ENCODE data around the gene HS3ST4. TPM values are rescaled to one million over a fixed set of nuclear protein-coding genes. Genes with fewer than 3 reads are reported as not detected.

HS3ST4 gene
- total RNA-seq, 1 donor from 2014 or later: 1.1 TPM

DNA sequence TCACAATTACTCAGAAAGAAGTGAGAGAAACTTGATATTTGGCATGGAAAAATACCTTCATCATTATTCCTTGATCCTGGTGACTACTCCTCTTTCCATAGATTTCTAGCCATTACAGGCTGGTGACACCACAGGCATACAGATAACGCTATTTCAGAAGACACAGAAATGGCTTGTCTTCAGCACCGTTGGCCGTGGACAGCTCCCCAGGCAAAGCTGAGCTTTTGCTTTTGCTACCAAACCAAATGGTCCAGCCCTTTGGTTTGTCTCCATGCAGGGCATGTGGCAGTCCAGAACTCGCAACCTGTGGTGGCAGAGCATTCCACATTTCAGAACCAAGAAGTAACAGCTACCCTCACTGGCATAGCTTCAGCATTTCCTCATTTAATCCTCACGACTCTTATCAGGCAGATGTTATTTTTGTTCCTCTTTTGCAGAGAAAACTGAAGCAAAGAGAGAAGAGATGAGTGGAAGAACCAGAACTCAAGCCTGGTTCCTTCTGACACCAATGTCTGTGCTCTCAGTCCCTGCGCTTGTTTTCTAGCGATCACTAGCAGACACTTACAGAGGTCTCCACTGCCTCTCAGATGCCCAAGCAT is 55.5 kb downstream of the HS3ST4 start:
- Mint-ChIP-seq H3K27ac (ENCODE audit: unreplicated experiment) (no peak overlapping the region), H3K27me3 (ENCODE audit: unreplicated experiment) (no peaks in the 10 kb centered on the region), H3K36me3 (ENCODE audit: unreplicated experiment) (peaks cover 9% of the 10 kb centered on the region), H3K4me1 (ENCODE audit: low read depth, unreplicated experiment) (no peaks in the 10 kb centered on the region), H3K4me3 (ENCODE audit: unreplicated experiment) (no peak overlapping the region), H3K9me3 (ENCODE audit: unreplicated experiment) (peaks cover 2% of the 10 kb centered on the region)
- no peak for TF ChIP-seq CTCF (IDR thresholded peaks at IDR 0.05; ENCODE audit: partially characterized antibody, unreplicated experiment)
- DNase-seq: no peak

- no peak for DNase-seq
- Mint-ChIP-seq H3K27ac (ENCODE audit: unreplicated experiment) (no peak overlapping the region), H3K36me3 (ENCODE audit: unreplicated experiment) (peaks cover 9% of the 10 kb centered on the region), H3K27me3 (ENCODE audit: unreplicated experiment) (no peaks in the 10 kb centered on the region), H3K9me3 (ENCODE audit: unreplicated experiment) (peaks cover 2% of the 10 kb centered on the region), H3K4me3 (ENCODE audit: unreplicated experiment) (no peak overlapping the region), H3K4me1 (ENCODE audit: low read depth, unreplicated experiment) (no peaks in the 10 kb centered on the region)
- no peak for TF ChIP-seq CTCF (IDR thresholded peaks at IDR 0.05; ENCODE audit: partially characterized antibody, unreplicated experiment)
These were observed 56.4 kb downstream of the HS3ST4 start for GRCh38 chr16:25748092-25748654.

DNA sequence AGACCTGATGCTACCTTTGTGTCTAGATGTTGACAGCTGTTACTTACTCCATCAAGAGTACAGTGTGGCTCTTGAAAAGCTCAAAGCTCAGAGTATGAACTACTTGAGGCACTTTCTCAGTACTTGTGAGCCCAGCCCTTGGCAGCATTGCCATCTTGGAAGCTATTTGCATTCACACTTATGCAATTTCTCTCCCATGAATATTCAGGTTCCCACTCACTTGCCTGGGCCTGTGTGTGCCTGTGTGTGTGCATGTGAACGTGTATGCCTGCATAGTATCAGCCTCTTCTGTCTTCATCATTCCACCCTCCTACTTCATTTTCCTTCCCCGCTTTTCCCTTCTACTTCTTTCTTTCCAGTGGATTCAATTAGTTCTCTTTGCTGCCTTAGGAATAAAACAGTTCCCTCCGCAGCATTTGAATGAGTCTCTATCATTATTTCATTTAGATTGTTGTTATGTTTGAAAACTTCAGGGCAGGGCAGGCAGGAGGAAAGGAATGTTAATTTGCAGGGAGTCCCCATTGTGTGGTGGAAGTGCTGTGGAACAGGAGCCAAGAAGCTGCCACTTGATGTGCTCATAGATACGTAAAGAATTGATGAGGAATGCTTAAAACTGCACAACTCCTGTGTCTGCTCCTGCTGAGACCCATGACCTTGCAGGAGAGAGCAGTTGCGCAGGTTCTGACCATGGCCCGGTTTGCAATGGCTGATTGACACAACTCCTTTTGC is 58.9 kb downstream of the HS3ST4 start:
- H3K27ac Mint-ChIP-seq (ENCODE audit: unreplicated experiment): no peak overlapping the region
- DNase-seq: no peak
- H3K4me3 Mint-ChIP-seq (ENCODE audit: unreplicated experiment): no peak overlapping the region
- H3K36me3 Mint-ChIP-seq (ENCODE audit: unreplicated experiment): no peaks in the 10 kb centered on the region
- H3K27me3 Mint-ChIP-seq (ENCODE audit: unreplicated experiment): no peaks in the 10 kb centered on the region
- H3K4me1 Mint-ChIP-seq (ENCODE audit: low read depth, unreplicated experiment): no peaks in the 10 kb centered on the region
- no peak for TF ChIP-seq CTCF (IDR thresholded peaks at IDR 0.05; ENCODE audit: partially characterized antibody, unreplicated experiment)
- H3K9me3 Mint-ChIP-seq (ENCODE audit: unreplicated experiment): no peaks in the 10 kb centered on the region

DNA sequence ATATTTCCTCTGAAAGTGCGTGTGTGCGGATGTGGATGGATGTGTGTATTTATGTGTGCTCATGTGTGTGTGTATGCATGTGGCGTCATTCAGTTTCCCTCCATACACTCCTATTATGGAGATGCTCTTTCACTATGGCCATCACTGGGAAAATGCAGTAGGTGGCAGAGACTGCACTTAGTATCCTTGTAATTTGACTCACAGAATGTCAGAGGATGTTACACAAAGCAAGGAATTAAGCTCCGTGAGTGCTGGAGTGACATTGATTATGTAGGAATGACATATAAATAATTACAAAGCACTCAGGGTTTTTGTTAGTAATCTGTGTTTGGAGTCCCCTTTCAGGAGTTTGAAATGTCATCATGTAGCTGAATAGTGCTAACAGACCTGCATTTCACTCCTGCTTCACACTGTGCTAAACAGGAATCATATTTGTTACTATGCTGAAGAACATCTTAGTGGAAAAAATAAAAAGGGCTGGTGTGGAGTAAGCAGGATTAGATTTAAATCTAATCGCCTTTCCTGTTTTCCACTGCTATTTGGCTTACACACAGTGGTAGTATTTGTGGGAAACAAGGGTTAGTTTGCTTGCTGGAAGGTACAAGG is 59.6 kb downstream of the HS3ST4 start:
- Mint-ChIP-seq H3K27me3 (ENCODE audit: unreplicated experiment) (no peaks in the 10 kb centered on the region), H3K4me1 (ENCODE audit: low read depth, unreplicated experiment) (no peaks in the 10 kb centered on the region), H3K4me3 (ENCODE audit: unreplicated experiment) (no peak overlapping the region), H3K9me3 (ENCODE audit: unreplicated experiment) (no peaks in the 10 kb centered on the region), H3K36me3 (ENCODE audit: unreplicated experiment) (no peaks in the 10 kb centered on the region), H3K27ac (ENCODE audit: unreplicated experiment) (no peak overlapping the region)
- no peak for TF ChIP-seq CTCF (IDR thresholded peaks at IDR 0.05; ENCODE audit: partially characterized antibody, unreplicated experiment)
- DNase-seq: no peak

All from glutamatergic neuron (in vitro differentiated cells).